Left renal pelvis (tissue), 4 donors: ENCODE results near the gene TIGD3. TPM values are rescaled to one million over a fixed set of nuclear protein-coding genes. Genes with fewer than 3 reads are reported as not detected.

ENCODE experiments used
- DNase-seq, 4 donors: peaks; one replicate each; pipeline ENCODE4 v3.0.0-alpha.2; 2013; ENCODE audit warnings: low read depth in 4 of 4, low spot score in 3 of 4
- polyA plus RNA-seq, 4 donors: library from polyadenylated mRNA; unstranded; fragments of 120-200 nt; gene quantifications; one replicate each; pipeline ENCODE4 v1.2.1, GENCODE V29; 2013; ENCODE audit not compliant: insufficient read length in 4 of 4

Gene TIGD3
- polyA plus RNA-seq = under 1 TPM; 0.41 to 0.69 (median 0.55) TPM

GRCh38 chr11:65354265-65355012 lies at the start of gene TIGD3:
TIGD3 (plus strand) TSS chr11:65354751; CDS start chr11:65355809, 1,058 bp downstream.
- DNase-seq = peak; percentile 90 to 93 (median 92)

GRCh38 chr11:65305501-65306268 lies 48.9 kb upstream of the TIGD3 start:
- no peak for DNase-seq

- no peak for DNase-seq
Measured at GRCh38 chr11:65307298-65308229, 47.0 kb upstream of the TIGD3 start.

- no peak for DNase-seq
Measured at GRCh38 chr11:65308281-65308891, 46.2 kb upstream of the TIGD3 start.

GRCh38 chr11:65309006-65309405 lies 45.5 kb upstream of the TIGD3 start:
- DNase-seq = no peak

- DNase-seq = no peak
Measured at GRCh38 chr11:65310215-65310614, 44.3 kb upstream of the TIGD3 start.

- no peak for DNase-seq
Measured at GRCh38 chr11:65310736-65311135, 43.8 kb upstream of the TIGD3 start.

GRCh38 chr11:65311170-65311678 lies 43.3 kb upstream of the TIGD3 start:
- DNase-seq = no peak

- no peak for DNase-seq
Measured at GRCh38 chr11:65314501-65315203, 39.9 kb upstream of the TIGD3 start, which contains the start of gene CDC42EP2. CDC42EP2 (plus strand) TSS chr11:65314866; CDS start chr11:65320899, 6,033 bp downstream.

GRCh38 chr11:65315204-65315865 lies 39.2 kb upstream of the TIGD3 start:
- DNase-seq = no peak

- no peak for DNase-seq
Measured at GRCh38 chr11:65315866-65316226, 38.7 kb upstream of the TIGD3 start.

- no peak for DNase-seq
Measured at GRCh38 chr11:65316227-65317024, 38.1 kb upstream of the TIGD3 start.

- no peak for DNase-seq
Measured at GRCh38 chr11:65317025-65317786, 37.3 kb upstream of the TIGD3 start.

- DNase-seq = no peak
Measured at GRCh38 chr11:65320386-65321075, 34.0 kb upstream of the TIGD3 start.

- DNase-seq = no peak
Measured at GRCh38 chr11:65321076-65321475, 33.5 kb upstream of the TIGD3 start.

GRCh38 chr11:65321828-65322485 lies 32.6 kb upstream of the TIGD3 start:
- DNase-seq = no peak
